HEK293T (cell line): ENCODE measurements around the gene ASIC4.

ENCODE experiments used
- CTCF ChIA-PET: fragments of 350-600 bp; formaldehyde crosslinking; extraction: SDS; loops from one replicate; lab custom pipeline; 2021; ENCODE audit warnings: antibody characterized with exemption, inconsistent platforms; lab: Yijun Ruan, JAX
- POLR2A ChIA-PET: fragments of 350-600 bp; formaldehyde crosslinking; extraction: SDS; loops from one replicate; lab custom pipeline; 2020; ENCODE audit warnings: antibody characterized with exemption, inconsistent platforms; lab: Yijun Ruan, JAX
- DNase-seq: peaks from one replicate; pipeline ENCODE4 v3.0.0; 2012; ENCODE audit warnings: mixed read lengths; ENCODE audit errors: extremely low spot score
- ARNT ChIP-seq: fragments of 450-650 bp; IDR thresholded peaks from 2 replicates; pipeline ENCODE4 v1.6.1; 2017; ENCODE audit warnings: mild to moderate bottlenecking
- BHLHE40 ChIP-seq: fragments of 450-650 bp; IDR thresholded peaks from 2 replicates; pipeline ENCODE4 v1.6.1; 2016; ENCODE audit warnings: mild to moderate bottlenecking, moderate library complexity, borderline replicate concordance
- CTBP1 ChIP-seq: fragments of 450-650 bp; IDR thresholded peaks from 2 replicates; pipeline ENCODE4 v1.6.1; 2016; ENCODE audit warnings: borderline replicate concordance
- ELF4 ChIP-seq: fragments of 450-650 bp; IDR thresholded peaks from 2 replicates; pipeline ENCODE4 v1.6.1; 2017; ENCODE audit warnings: antibody characterized with exemption
- FOXA1 ChIP-seq: fragments of 450-650 bp; IDR thresholded peaks from 2 replicates; pipeline ENCODE4 v1.6.1; 2016; ENCODE audit warnings: mild to moderate bottlenecking
- FOXK2 ChIP-seq: fragments of 450-650 bp; IDR thresholded peaks from 2 replicates; pipeline ENCODE4 v1.6.1; 2016; ENCODE audit warnings: mild to moderate bottlenecking
- FOXM1 ChIP-seq: fragments of 450-650 bp; IDR thresholded peaks from 2 replicates; pipeline ENCODE4 v1.6.1; 2017; ENCODE audit warnings: mild to moderate bottlenecking, borderline replicate concordance
- HDGF ChIP-seq: fragments of 450-650 bp; IDR thresholded peaks from 2 replicates; pipeline ENCODE4 v1.6.1; 2017; ENCODE audit warnings: antibody characterized with exemption, borderline replicate concordance
- L3MBTL2 ChIP-seq: fragments of 450-650 bp; conservative IDR thresholded peaks from 2 replicates; pipeline ENCODE4 v1.6.1; 2016; ENCODE audit warnings: mild to moderate bottlenecking
- LEF1 ChIP-seq: fragments of 450-650 bp; IDR thresholded peaks from 2 replicates; pipeline ENCODE4 v1.6.1; 2017; ENCODE audit warnings: mild to moderate bottlenecking, borderline replicate concordance
- NFRKB ChIP-seq: fragments of 450-650 bp; IDR thresholded peaks from 2 replicates; pipeline ENCODE4 v1.6.1; 2016; ENCODE audit warnings: mild to moderate bottlenecking, moderate library complexity
- SP1 ChIP-seq: fragments of 450-650 bp; IDR thresholded peaks from 2 replicates; pipeline ENCODE4 v1.6.1; 2017
- SUZ12 ChIP-seq: fragments of 450-650 bp; IDR thresholded peaks from 2 replicates; pipeline ENCODE4 v1.6.1; 2016; ENCODE audit warnings: mild to moderate bottlenecking
- TARDBP ChIP-seq: fragments of 450-650 bp; IDR thresholded peaks from 2 replicates; pipeline ENCODE4 v1.6.1; 2016
- ZNF384 ChIP-seq: fragments of 450-650 bp; IDR thresholded peaks from 2 replicates; pipeline ENCODE4 v1.6.1; 2016
- TF ChIP-seq, protein P1 (sequence below): fragments of 450-650 bp; IDR thresholded peaks from 2 replicates; pipeline ENCODE4 v1.6.1; 2016

ASIC4 gene

DNA sequence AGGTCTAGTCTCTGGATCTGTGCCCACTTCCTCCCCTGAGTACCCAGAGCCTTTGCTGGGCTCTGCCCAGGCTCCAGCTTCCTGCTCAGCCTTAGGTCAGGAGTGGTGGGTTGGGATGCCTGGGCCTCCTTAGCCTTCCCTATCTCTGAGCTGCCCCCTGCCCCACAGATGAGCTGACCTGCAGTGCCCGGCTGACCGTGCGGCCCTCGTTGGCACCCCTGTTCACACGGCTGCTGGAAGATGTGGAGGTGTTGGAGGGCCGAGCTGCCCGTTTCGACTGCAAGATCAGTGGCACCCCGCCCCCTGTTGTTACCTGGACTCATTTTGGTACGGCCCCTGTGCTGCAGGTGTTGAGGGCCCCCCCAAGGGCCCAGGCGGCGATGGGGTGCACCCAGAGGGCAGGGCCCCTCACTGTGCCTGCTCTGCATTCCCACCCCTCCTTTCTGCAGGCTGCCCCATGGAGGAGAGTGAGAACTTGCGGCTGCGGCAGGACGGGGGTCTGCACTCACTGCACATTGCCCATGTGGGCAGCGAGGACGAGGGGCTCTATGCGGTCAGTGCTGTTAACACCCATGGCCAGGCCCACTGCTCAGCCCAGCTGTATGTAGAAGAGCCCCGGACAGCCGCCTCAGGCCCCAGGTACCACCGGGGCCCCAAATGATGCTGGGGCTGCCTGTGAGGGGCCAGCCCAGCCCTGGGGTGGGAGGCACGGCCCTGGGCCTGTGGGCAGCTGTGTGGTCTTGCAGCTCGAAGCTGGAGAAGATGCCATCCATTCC, 45.7 kb upstream of the ASIC4 start:
- TF ChIP-seq ZNF384 (no peak), SUZ12 (no peak)
- no peak for DNase-seq
- CTCF ChIA-PET, result no interaction called here
- POLR2A ChIA-PET, result no interaction called here

DNA sequence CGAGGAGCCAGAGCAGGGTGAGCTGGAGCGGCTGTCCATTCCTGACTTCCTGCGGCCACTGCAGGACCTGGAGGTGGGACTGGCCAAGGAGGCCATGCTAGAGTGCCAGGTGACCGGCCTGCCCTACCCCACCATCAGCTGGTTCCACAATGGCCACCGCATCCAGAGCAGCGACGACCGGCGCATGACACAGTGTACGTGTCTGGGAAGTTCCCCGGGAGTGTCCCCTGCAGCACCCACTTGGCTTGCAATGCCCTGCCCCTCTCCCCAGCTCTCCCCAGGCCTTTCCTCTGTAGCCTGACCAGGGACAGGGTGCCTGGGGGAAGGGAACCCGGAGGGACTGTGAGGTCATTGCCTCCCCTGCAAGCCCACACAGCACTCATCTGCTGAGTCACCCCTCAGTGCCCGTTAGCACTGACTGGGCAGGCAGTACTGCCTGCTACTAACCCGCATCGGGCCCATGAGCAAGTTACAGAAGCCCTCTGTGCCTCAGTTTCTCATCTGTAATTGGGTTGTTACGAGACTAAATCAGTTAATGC, 45.0 kb upstream of the ASIC4 start:
- TF ChIP-seq SP1 (no peak), FOXK2 (no peak), TARDBP (no peak), NFRKB (no peak), L3MBTL2 (no peak), CTBP1 (no peak), HDGF (no peak), SUZ12 (no peak), ZNF384 (no peak), ELF4 (no peak), FOXA1 (no peak), LEF1 (no peak), BHLHE40 (no peak), ARNT (no peak)
- TF ChIP-seq, protein P1, sequence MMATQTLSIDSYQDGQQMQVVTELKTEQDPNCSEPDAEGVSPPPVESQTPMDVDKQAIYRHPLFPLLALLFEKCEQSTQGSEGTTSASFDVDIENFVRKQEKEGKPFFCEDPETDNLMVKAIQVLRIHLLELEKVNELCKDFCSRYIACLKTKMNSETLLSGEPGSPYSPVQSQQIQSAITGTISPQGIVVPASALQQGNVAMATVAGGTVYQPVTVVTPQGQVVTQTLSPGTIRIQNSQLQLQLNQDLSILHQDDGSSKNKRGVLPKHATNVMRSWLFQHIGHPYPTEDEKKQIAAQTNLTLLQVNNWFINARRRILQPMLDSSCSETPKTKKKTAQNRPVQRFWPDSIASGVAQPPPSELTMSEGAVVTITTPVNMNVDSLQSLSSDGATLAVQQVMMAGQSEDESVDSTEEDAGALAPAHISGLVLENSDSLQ, result no peak
- DNase-seq, result no peak
- ChIA-PET CTCF (no interaction called here), POLR2A (no interaction called here)

DNA sequence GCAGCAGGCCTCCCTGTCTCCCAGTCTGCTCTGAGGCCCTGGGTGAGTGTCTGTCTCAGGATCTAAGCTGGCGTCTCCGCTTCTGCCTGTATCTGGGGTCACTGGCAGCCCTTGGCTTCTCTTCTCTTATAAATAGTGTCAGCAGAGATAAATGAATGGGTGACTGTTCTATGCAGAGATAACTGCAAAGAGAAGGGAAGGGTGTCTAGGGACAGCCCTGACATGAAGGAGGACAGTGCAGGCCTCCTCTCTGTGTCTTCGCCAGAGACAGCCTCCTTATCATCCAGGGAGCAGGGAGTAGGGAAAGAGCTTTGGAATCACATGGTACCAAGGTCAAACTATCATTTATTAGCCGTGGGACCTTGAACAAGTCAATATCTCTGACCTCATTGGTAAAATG, 43.9 kb upstream of the ASIC4 start:
- TF ChIP-seq L3MBTL2, result no peak
- TF ChIP-seq FOXM1, result no peak
- TF ChIP-seq NFRKB, result no peak
- TF ChIP-seq CTBP1, result no peak
- no peak for TF ChIP-seq ARNT
- TF ChIP-seq, protein P1, result no peak
- no peak for TF ChIP-seq FOXK2
- TF ChIP-seq SUZ12, result no peak
- TF ChIP-seq LEF1, result no peak
- no peak for TF ChIP-seq ZNF384
- no peak for TF ChIP-seq ELF4
- TF ChIP-seq FOXA1, result no peak
- no peak for TF ChIP-seq TARDBP
- TF ChIP-seq SP1, result no peak
- no peak for TF ChIP-seq HDGF
- TF ChIP-seq BHLHE40, result no peak
- CTCF ChIA-PET, result interaction anchor here (1.1 kb wide), 1 partner anchor 59 kb away, joined by 3 read pairs; no protein-coding TSS in a partner anchor
- no peak for DNase-seq

DNA sequence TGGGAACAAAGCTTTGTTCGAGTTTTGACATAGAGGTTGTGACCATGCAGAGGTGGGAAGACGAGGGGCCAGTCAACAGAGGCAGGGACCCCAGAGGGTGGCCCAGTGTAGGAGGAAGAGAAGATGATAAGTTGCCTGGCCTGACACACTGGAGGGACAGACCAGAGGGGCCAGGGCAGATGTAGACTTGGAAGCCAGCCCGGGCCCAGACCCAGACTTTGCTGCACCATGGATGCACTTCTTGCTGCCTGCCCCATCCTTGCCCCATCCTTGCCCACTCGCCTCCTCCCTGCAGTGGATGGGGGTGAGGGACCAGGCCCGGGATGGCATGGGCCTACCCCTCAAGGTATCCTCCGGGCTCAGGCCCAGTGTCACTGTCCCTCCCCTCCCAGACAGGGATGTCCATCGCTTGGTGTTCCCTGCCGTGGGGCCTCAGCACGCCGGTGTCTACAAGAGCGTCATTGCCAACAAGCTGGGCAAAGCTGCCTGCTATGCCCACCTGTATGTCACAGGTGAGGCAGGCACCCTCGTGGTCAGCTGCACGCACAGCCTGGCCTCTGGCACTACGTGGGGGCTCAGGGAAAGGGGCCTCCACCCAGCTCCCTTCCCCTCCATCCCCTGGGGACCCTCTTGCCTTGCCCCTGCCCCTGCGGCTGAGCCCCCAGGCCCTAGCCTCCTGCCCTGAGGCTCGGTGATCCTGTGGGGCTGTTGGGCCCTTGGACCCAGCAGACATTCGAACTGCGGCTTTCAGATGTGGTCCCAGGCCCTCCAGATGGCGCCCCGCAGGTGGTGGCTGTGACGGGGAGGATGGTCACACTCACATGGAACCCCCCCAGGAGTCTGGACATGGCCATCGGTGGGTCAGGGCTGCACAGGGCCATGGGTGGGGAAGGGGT, 42.6 kb upstream of the ASIC4 start:
- ChIA-PET CTCF (no interaction called here), POLR2A (no interaction called here)
- DNase-seq, result no peak
- TF ChIP-seq CTBP1 (no peak), FOXA1 (no peak), ARNT (no peak), TARDBP (no peak), ZNF384 (no peak), BHLHE40 (no peak), FOXK2 (no peak), HDGF (no peak), ELF4 (no peak), NFRKB (no peak)

More for the DNA sequence above, 43.9 kb upstream of the ASIC4 start:
- POLR2A ChIA-PET, result no interaction called here

DNA sequence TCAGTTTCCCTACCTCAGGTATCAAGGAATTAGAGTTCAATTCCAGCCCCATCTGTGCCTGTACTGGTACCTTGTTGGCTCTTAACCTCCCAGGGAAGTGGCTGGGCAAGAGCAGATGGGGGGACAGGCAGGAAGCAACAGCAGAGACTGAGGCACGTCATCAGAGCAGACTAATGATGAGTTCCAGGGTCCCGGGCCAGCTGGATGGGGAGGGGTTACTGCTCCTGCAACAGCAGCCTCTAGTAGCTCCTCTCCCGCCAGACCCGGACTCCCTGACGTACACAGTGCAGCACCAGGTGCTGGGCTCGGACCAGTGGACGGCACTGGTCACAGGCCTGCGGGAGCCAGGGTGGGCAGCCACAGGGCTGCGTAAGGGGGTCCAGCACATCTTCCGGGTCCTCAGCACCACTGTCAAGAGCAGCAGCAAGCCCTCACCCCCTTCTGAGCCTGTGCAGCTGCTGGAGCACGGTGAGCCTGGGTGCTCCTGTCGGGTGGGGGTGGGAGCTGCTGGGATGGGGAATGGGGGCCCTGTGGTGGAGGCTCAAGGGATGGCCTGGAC, 41.6 kb upstream of the ASIC4 start:
- ChIA-PET CTCF (interaction anchor here (0.7 to 1.2 kb wide), 2 partner anchors 57 to 591 kb away, joined by 3 read pairs; no protein-coding TSS in a partner anchor), POLR2A (no interaction called here)
- no peak for DNase-seq
- TF ChIP-seq CTBP1 (no peak), HDGF (no peak), FOXK2 (no peak), SUZ12 (no peak), SP1 (no peak), FOXA1 (no peak), TARDBP (no peak), L3MBTL2 (no peak), ZNF384 (no peak), LEF1 (no peak), FOXM1 (no peak), BHLHE40 (no peak), ARNT (no peak)
- TF ChIP-seq, protein P1, result no peak
